Posterior cingulate gyrus (tissue), 11 donors: ENCODE results near the gene BRIP1.
"Not testable (repeated sequence)": the region's sequence is repeated elsewhere in the genome, so short reads cannot be mapped to it uniquely, and the experiment has no call there.

Experiments
- DNase-seq, 10 donors: peaks; one replicate each; pipeline versions ENCODE4 v3.0.0 to v3.0.0-alpha.2; 2020 to 2021; ENCODE audit warnings: mixed read lengths in 3 of 10
- intact Hi-C: fragments of 100-400 bp; cut with DNase I; formaldehyde crosslinking; loops from one replicate; pipeline ENCODE4 v1.15.1; 2023

BRIP1 gene

DNA sequence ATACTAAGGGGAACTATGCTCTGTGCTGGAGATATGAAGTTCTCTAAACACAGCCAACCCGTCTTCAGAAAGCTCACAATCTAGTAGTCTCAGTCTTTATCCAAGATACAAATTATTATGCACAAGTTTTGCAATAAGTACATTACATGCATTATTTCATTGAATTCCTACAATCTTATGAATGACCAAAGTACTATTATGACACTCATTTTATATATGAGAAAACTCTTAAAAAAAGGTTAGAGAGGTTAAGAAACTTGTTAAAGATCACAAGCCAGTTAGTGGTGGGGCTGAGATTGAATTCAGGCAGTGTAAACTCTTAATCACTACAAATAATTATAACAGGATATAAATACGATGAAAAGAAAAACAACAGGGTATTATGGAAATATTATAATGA is 4.7 kb upstream of the BRIP1 start:
- no peak for DNase-seq
- intact Hi-C loops, result loop anchor here (10.0 kb wide), 1 partner anchor 57 kb away; the partner anchor contains the start of gene INTS2

- DNase-seq, result no peak
- intact Hi-C loops, result loop anchor here (10.0 kb wide), 1 partner anchor 58 kb away; the partner anchor contains the start of gene INTS2
Observed at GRCh38 chr17:61867033-61867432, 3.7 kb upstream of the BRIP1 start.

DNA sequence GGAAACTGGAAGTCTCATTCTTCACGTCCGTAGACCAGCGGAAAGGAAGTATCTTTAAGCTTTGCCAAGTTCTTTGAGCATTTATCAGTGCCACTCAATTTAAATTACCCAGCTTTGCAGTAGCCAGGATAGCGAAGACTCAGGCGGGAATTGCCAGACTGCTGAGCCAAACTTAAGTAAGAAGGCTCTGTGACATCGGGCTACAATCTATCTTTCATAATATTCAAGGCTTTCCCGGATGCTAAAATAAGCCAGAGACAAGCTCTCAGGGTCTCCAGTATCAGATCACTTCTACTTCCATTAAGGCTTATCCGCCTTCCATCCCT is 436 bp upstream of the BRIP1 start:
- DNase-seq, result no peak
- intact Hi-C loops, result loop anchor here (10.0 kb wide), 1 partner anchor 61 kb away; the partner anchor contains the start of gene INTS2

- no peak for DNase-seq
- intact Hi-C loops, result loop anchor here (10.0 kb wide), 1 partner anchor 63 kb away; the partner anchor contains the start of gene INTS2
Observed at GRCh38 chr17:61862105-61862574, 1.2 kb downstream of the BRIP1 start.

GRCh38 chr17:61860397-61860796 is 2.9 kb downstream of the BRIP1 start:
- DNase-seq, result not testable (repeated sequence)
- intact Hi-C loops, result loop anchor here (10.0 kb wide), 1 partner anchor 64 kb away; the partner anchor contains the start of gene INTS2

DNA sequence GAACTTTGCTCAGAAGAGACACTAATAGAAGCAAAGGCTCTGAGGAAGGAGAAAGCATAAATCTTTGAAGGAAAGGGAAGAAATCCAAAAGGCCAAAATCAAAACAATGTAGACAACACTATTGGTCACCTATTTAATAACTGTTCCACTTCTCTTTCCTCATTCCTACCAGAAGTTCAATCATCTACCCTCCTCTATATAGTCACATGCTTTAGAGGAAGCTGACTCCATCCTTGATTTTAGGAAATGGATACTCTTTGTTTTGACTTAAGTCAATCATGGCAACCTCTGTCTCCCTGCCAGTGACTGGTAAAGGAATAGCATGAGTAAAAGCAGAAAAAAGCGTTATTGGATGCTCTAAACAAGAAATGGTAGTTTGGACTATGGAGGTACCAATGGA is 7.3 kb downstream of the BRIP1 start:
- intact Hi-C loops, result no loop called here
- DNase-seq, result no peak

DNA sequence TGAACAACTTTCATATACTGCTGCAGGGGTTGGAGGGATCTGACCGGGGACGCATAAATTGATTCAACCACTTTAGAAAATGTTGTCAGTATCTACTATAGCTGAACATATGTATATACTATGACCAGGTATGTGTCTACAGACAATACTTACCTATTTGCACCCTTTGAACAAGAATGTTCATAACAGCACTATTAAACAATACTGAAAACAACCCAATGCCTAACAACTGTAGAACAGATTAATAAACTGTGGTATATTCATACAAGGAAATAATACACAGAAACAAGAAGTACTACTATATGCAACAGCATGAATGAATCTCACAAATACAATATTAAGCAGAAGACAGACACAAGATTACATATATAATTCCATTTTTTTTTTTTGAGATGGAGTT is 10.5 kb downstream of the BRIP1 start:
- no peak for DNase-seq
- intact Hi-C loops, result no loop called here

GRCh38 chr17:61849674-61850073 is 13.7 kb downstream of the BRIP1 start:
- no peak for DNase-seq
- intact Hi-C loops, result no loop called here

DNA sequence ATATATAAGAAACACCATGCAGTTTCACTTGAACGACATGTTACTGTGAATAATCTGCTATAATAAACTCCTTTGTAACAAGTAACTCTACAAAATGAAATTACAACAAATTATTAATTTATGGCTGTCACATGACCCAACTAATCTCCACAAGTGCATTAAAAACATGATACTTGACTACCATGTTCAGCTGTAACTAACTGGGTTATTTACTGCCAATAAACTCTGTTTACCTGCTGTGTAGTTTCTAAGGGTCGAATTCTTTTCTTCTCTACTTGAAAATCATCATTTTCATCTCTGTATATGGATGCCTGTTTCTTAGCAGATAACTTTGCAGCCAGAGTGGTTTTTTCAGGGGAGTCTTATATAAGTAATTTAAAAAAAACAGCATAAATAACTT is 14.4 kb downstream of the BRIP1 start:
- intact Hi-C loops, result no loop called here
- no peak for DNase-seq

DNA sequence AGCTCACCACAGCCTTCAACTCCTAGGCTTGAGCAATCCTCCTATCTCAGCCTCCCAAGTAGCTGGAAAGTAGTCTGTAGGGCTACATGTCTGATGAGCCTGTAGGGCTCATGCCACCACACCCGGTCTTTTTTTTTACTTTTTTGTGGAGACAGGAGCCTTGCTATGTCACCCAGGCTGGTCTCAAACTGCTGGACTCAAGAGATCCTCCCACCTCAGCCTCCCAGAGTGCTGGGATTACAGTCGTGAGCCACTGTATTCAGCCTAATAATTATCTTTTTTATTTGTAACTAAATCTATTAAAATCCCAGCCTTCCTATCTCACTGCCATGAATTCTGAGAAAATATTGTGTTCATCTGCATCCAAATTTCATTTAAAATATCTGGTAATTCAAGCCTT is 15.1 kb downstream of the BRIP1 start:
- intact Hi-C loops, result no loop called here

GRCh38 chr17:61847659-61848058 is 15.7 kb downstream of the BRIP1 start:
- intact Hi-C loops, result no loop called here
- no peak for DNase-seq

More for the DNA sequence above, 15.1 kb downstream of the BRIP1 start:
- no peak for DNase-seq

DNA sequence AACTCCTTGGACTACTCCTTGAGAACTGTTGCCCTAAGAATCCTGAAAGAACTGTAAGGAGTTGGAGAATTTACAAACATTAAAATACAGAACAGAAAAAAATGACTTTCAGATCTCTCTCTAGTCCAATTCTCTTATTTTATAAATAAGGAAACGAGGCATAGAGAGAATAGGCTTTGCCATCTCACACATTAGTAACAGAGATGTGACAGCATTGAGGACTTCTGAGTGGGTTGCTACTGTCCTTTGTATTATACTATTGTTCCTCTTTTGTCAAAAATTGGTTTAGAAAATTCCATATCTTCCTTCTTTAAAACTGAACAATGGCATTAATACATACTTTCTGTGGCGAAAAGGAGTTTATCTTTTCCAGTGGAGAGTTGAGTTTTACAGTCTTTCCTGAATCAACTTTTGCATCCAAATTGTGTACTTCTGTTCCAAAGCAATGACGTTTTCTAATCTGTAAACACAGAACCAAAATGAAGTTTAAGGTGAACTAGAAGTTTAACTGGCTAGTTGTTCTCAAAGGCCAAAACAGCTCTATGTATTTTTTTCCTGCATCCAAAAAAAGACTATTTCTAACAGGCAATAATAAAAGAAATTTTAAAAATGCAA is 16.5 kb downstream of the BRIP1 start:
- intact Hi-C loops, result no loop called here
- no peak for DNase-seq

- DNase-seq, result no peak
- intact Hi-C loops, result no loop called here
Observed at GRCh38 chr17:61846088-61846487, 17.2 kb downstream of the BRIP1 start.

- intact Hi-C loops, result no loop called here
- DNase-seq, result no peak
Observed at GRCh38 chr17:61843435-61843834, 19.9 kb downstream of the BRIP1 start.

DNA sequence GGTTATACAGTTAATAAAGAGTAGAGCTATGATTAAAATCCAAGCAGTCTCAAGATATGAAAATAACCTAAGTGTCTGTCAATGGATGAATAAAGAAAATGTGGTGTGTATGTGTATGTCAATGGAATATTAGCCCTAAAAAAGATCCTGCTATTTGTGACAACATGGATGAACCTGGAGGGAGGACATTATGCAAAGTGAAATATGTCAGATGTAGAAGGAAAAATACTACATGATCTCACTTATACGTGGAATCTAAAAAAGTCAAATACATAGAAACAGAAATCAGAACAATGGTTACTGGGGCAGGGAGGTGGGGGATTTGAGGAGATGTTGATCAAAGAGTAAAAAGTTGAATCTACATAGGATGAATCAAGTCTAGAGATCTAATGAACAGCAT is 20.4 kb downstream of the BRIP1 start:
- intact Hi-C loops, result no loop called here
- DNase-seq, result no peak

DNA sequence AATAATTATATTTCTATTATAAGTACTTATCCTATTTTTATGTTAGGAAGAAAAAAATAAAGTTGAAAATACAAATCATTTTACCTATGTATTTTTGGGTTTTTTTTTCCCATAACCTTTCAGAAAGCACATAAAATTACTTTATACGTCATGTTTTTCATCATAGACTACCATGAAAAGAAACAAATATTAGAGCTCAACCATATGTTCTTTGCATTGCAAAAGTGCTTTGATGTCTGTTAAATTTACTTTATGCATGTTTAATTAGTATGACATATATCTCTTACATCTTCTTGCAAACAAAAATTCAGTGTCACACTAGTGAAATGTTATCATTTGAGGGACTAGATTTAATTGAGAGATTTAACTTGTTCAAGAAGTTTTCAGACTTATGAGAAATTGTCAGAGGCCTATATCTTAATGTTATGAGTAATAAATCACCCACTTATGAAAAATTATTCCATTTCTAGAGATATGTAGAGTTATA is 24.0 kb downstream of the BRIP1 start:
- intact Hi-C loops, result no loop called here
- no peak for DNase-seq

DNA sequence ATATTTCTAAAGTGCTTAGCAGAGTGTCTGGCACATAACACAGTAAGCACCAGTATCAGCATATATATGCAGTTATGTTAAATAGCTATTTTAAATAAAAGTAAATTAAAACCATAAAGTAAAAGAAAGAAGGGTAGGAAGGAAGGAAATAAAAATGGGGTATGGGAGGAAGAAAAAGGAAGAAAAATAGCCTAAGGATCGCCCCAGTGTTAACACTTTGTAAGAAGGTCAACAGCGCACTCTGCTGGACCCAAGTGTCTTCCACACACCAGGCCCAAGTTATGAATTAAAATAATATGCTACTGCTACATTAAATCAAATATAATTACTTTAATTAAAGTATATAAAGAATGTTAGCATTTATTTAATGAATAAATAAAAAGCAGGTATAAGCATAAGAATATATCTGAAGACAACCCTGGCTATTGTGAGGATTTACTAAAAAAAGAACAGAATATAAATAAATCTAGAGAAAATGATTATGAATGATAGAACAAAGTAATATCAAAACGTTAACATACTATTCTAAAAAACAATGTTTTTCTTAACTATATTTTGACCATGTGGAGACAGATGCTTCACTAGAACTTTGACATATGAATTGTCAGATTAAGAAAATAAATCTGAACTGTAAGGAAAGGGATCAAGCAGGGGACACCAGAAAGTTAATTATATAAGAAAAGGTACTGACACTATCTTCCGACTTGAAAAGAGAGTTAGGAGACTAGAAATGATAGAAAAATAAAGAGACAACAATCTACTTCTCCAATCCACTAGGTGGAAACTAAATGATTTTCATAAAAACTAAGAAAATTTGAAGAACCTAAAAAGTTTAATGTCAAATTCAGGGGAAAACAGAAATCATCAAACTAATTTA is 25.9 kb downstream of the BRIP1 start:
- intact Hi-C loops, result loop anchor here (2.0 kb wide), 1 partner anchor 425 kb away; no protein-coding TSS in a partner anchor
- DNase-seq, result peak in 6 of 10 donors; percentile 10 to 81 (median 21)

DNA sequence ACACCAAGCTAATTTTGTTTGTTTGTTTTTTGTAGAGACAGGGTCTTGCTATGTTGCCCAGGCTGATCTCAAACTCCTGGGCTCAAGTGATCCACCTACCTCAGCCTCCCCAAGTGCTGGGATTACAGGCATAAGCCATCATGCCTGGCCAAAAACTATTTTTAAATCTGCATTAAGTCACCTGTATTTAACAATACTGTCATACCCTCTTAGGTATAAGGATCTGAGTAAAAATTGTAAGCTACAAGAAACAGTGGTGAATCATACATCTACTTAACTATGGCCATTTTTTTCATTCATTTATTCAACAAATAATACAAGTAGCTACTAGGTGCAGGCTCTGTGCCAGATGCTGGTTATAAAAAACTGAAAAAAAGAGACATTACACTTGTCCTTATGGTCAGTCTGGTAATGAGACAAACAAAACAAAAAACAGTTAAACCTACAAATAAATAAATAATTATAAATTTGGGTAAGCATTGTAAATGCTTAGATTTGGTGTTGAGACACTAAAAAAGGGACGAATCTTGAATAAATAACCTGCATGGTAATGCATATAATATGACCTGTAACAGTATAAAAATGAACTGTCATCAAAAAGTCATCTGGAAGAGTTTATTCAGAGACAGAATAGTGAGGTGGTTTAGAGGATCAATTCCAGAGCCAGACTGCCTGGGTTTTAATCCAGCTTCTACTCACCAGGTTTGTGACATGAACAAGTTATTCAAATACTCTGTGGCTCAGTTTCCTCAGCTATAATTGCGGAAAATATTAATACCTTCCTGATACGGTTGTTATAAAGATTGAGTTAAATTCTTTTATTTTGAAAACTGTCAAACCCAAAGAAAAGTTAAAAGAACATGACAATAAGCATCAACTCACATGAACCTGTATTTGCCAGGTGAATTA is 26.8 kb downstream of the BRIP1 start:
- intact Hi-C loops, result loop anchor here (2.0 kb wide), 1 partner anchor 424 kb away; no protein-coding TSS in a partner anchor
- no peak for DNase-seq

DNA sequence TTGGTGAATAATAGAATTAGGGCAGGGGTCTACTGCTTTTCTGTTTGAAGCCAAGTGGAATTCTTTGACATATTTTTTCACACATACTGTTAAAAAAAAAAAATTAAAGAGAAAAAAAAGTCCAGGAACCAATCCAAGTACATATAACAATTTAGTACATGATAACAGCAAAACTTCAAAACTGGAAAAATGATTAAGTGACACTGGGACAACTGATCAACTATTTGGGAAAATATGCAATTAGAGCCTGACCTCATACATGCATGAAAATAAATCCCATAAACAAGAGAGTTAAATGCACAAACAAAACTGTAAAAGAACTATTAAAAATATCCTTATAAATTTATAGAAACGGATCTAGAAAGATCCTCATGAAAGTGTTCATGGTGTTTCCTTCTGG is 27.7 kb downstream of the BRIP1 start:
- intact Hi-C loops, result loop anchor here (2.0 kb wide), 1 partner anchor 423 kb away; no protein-coding TSS in a partner anchor
- no peak for DNase-seq

DNA sequence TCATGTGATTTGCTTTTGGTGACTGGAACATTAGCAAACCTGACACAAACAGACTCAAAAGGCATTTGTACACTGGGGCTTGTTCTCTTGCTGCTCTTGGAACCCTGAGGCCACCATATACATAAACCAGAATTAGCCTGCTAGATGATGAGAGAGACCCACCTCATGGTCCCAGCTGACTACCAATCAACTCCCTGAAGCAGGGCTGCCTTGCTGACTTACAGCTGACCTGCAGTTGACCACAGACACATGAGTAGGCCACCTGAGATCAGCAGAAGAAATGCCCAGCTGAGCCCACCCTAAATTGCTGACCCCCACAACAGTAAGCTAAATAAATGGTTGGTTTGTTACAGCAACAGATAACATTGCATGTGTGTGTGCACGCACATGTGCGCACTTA is 28.7 kb downstream of the BRIP1 start:
- intact Hi-C loops, result no loop called here

More for the DNA sequence above, 28.7 kb downstream of the BRIP1 start:
- DNase-seq, result no peak
